HG02981 (cell line): ENCODE results near the gene APOL4.
"Not testable (repeated sequence)": the region's sequence is repeated elsewhere in the genome, so short reads cannot be mapped to it uniquely, and the experiment has no call there.

Experiments
- ATAC-seq: cut with Tn5 transposase; IDR thresholded peaks from one replicate; pipeline ENCODE4 v1.9.1; 2021; ENCODE audit warnings: mild to moderate bottlenecking, moderate library complexity; ENCODE audit not compliant: unreplicated experiment

APOL4 gene

GRCh38 chr22:36208914-36209313 lies 7.3 kb upstream of the APOL4 start:
- ATAC-seq, result no peak

GRCh38 chr22:36208162-36208765 lies 6.7 kb upstream of the APOL4 start:
- ATAC-seq, result no peak

DNA sequence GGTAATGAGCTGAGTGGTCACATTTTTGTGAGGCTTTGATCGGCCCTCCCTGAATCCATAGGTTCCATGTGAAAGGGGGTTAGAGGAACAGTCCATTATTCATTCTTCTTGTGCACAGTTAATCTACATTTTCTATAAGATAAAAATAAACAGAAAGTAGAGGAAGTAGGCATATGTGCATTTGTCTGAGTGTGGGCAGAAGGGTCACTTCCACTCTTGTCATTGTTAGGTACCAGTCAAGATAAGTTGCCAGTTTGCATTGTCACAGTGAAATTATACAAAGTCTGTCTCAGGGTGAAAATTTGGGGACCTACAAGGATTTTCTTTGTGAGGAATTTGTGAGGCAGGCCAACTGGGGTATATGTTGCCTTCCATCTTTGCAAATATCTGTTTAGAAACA lies 4.6 kb upstream of the APOL4 start:
- ATAC-seq, result no peak

DNA sequence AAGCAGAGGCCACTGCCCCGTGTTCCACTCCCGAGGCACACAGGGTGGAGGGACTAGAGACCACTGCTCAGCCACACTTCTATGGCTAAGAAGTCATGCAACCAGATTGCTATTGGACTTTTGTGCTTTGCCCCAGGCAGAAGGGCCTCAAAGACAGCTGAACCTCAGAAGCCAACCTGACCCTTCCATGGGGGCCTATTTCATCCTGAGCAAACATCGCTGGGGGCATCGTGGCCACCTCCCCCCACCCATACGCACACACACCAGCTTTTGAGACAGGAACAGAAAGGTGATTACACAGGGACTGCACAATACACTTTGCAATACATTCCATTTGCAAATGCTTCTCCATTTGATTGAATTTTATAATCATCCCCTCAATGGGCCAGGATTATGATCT lies 4.0 kb upstream of the APOL4 start:
- not testable (repeated sequence) for ATAC-seq

- ATAC-seq, result no peak
These were observed 3.0 kb upstream of the APOL4 start for GRCh38 chr22:36204632-36205015.

- no peak for ATAC-seq
These were observed 2.5 kb upstream of the APOL4 start for GRCh38 chr22:36204001-36204631.

- ATAC-seq, result not testable (repeated sequence)
These were observed 1.8 kb upstream of the APOL4 start for GRCh38 chr22:36203441-36203840.

- ATAC-seq, result not testable (repeated sequence)
These were observed 1.3 kb upstream of the APOL4 start for GRCh38 chr22:36202906-36203305.

- ATAC-seq, result not testable (repeated sequence)
These were observed 584 bp downstream of the APOL4 start for GRCh38 chr22:36201025-36201424.

DNA sequence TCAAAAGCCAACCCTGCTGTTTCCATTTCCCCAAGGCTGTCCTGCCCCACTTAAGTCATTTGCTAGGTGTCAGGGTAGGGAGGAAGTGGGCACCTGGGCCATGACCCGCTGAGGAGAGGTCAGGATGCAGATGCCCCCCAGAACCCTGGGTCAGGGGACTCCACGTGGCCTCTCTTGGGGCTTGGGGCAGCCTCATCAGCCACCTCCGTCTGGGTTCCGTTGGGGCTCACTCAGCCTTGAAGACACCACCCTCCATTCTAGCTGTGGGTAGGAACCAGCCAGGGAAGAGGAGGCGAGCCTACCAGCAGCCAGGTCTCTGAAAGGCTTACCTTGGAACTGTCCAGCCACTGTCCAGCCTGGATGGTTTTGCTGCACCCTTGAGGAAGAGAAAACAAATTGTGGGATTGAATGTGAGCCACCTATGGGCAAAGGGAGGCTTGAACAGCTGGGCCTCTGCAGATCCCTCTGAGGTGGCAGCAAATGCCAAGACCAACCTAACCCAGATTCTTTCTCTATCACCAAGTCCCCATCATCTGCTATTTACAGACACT lies 2.5 kb downstream of the APOL4 start:
- no peak for ATAC-seq

DNA sequence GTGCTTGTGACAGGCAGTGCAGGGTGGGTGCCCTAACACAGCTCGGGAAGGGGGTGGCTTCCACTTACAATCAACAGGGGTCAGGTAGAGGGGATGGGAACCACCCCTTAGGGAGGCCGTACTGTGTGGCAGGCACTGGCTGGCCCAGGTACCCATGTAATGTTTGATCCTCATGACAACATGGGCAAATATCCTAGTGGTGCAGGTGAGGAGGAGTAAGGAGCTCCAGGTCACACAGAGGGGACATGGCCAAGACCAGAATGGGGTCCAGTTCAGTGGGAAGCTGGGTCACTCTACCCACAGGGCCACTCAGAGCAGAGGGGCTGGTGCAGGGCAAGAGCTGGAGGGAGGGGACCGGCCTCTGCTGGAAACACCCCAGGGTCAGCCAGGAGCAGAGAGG lies 3.1 kb downstream of the APOL4 start:
- ATAC-seq, result no peak

GRCh38 chr22:36197514-36198146 lies 4.0 kb downstream of the APOL4 start:
- ATAC-seq, result no peak

DNA sequence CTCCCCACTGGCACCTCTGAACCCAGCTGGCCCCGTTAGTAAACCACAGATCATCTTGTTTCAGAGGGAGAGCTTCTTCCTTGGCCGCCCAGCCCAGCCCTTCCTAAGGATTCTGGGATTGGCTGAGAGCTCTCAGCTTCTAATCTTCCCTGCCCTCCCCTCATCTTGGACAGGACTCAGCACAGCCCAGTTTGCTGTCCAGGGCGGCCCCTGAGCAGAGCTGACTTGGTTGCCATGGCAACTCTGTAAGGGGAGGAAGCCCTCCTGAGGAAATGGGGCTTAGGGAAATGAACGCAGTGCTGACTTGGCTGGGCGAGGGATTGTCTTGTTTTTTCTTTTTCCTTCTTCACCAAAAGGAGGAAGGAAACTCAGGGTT lies 4.6 kb downstream of the APOL4 start:
- ATAC-seq, result no peak

DNA sequence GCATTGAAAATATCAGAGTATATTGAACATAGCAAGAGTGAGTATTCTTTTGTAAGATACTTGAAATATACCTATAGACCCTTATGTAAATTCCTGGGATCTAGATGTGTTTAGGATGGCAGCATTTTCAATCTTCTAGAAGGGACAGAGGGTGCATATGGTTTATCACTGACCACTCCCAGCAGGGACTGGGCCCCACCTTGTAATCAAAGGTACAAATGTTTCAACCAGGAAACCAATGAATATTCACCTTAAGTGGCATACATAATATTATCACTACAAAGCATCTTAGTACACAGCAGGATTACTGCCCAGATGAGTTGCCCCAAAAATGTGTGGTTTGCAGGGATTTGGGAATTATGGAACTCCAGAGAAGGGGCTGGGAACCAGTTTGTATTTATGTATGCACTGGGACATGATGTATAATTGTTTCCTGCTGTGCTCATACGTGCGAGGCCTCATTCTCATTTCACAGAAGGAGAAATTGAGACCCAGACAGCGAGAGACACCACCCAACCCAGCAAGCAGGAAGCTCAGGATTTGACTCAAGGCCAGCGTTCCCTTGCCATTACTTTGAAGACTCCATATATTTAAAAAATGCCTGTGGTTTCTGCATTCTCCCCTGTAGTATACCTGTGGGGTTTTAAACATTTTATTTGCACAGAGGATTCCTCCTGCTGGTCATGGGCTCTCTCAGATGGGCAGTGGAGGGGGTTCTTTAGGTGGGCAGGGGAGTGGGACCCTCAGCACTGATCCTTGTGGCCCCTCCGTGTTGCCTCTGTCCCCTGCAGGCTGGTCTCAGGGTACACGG lies 5.2 kb downstream of the APOL4 start:
- ATAC-seq, result no peak

DNA sequence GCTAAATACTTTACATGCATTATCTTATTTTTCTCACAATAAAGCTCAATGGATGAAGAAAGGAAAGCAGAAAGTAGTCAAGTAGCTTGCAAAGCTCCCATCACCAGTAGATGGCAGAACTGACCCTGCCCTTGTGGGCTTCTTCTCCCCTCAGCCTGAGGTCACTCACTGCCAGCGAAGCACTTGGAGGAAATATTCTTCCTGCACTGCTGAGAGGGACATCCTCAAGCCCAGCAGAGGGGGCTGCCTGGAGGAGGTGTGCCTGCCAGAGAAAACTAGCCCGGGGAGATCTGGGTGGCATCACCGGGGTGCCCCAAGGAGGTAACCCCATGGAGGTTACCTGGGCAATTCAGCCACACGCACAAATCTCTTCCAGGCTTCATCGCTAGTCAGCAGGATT lies 6.6 kb downstream of the APOL4 start:
- ATAC-seq, result no peak

- no peak for ATAC-seq
These were observed 7.2 kb downstream of the APOL4 start for GRCh38 chr22:36194385-36194784.

GRCh38 chr22:36193577-36193976 lies 8.0 kb downstream of the APOL4 start:
- ATAC-seq, result no peak

GRCh38 chr22:36193171-36193570 lies 8.4 kb downstream of the APOL4 start:
- no peak for ATAC-seq

DNA sequence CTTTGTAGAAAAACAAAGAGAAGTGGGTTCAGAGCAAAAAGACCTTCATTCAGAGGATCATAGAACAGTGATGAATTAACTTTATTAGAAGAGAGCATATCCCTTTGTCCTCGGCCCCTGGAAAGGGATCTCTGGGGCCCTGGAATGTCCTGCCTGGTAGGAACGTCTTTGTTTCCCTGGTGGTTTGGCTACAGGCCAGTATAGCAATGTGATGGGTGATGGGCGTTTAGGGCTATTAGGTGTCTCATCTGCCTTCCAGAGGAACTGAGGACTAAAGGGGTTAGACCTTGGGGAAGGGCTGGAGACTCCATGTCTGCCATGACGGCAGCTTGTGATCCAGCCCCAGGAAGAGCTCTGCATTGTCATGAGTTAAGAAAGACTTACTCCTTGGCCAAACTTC lies 9.1 kb downstream of the APOL4 start:
- no peak for ATAC-seq

- ATAC-seq, result no peak
These were observed 10.3 kb downstream of the APOL4 start for GRCh38 chr22:36191106-36191836.

GRCh38 chr22:36187862-36188261 lies 13.7 kb downstream of the APOL4 start:
- ATAC-seq, result not testable (repeated sequence)
